Measurements from ENCODE around the gene TOM1. TPM values are rescaled to one million over a fixed set of nuclear protein-coding genes. Genes with fewer than 3 reads are reported as not detected.
A peak's percentile ranks its signal among the peaks of the same experiment; 100 is the strongest.

Gene TOM1
- total and polyA plus RNA-seq, 2 of the 13 experiments (the other 11 are each of a cell fraction or from before 2014, with no cell fraction given), result 30.8 to 87.3 TPM

Small RNA genes lying within 50 kb of the gene (microRNA-seq; reads per million reads assigned to microRNA genes)
- gene MIR3909, result 31.3 reads per million, percentile 61 among the genes with 10 or more reads in this experiment
- gene MIR6069, result not detected

Small RNA genes lying within 50 kb of the gene (small RNA-seq; reads per million reads assigned to genes)
- gene MIR3909 (ENCODE audit: insufficient read depth in 2 of 3, insufficient read length in 3 of 3, low read depth in 2 of 3, low replicate concordance in 1 of 3) (0.10 to 1.9 (median 0.98) reads per million in 3 experiments), gene MIR6069 (ENCODE audit: insufficient read depth in 2 of 3, insufficient read length in 3 of 3, low read depth in 2 of 3, low replicate concordance in 1 of 3) (0 reads per million in 3 experiments)

Other genes with a start within 250 kb of the TOM1 start
- 1.8 and 3.0 TPM in 2 replicates for gene ISX, start 233.7 kb upstream of the TOM1 start, total RNA-seq (2016; rRNA removed; fragmentation: Illumina TruSeq; extraction: Trizol)
- 1.4 TPM in 2 replicates for gene ISX, start 233.7 kb upstream of the TOM1 start, polyA plus RNA-seq (2011; rRNA removed)
- 13.9 and 14.4 TPM in 2 replicates for gene HMGXB4, start 42.4 kb upstream of the TOM1 start, total RNA-seq (2016; rRNA removed; fragmentation: Illumina TruSeq; extraction: Trizol)
- 12.1 and 16.3 TPM in 2 replicates for gene HMGXB4, start 42.4 kb upstream of the TOM1 start, polyA plus RNA-seq (2011; rRNA removed)
- 53.6 and 54.1 TPM in 2 replicates for gene HMOX1, start 81.2 kb downstream of the TOM1 start, total RNA-seq (2016; rRNA removed; fragmentation: Illumina TruSeq; extraction: Trizol)
- gene HMOX1, start 81.2 kb downstream of the TOM1 start, polyA plus RNA-seq (2011; rRNA removed), result 60.5 and 67.4 TPM in 2 replicates
- 87.1 and 93.5 TPM in 2 replicates for gene MCM5, start 100.2 kb downstream of the TOM1 start, total RNA-seq (2016; rRNA removed; fragmentation: Illumina TruSeq; extraction: Trizol)
- 35.0 and 40.2 TPM in 2 replicates for gene MCM5, start 100.2 kb downstream of the TOM1 start, polyA plus RNA-seq (2011; rRNA removed)
- gene RASD2, start 240.9 kb downstream of the TOM1 start, total RNA-seq (2016; rRNA removed; fragmentation: Illumina TruSeq; extraction: Trizol), result not detected in 2 replicates
- gene RASD2, start 240.9 kb downstream of the TOM1 start, polyA plus RNA-seq (2011; rRNA removed), result not detected in 2 replicates